ENCODE data around the gene RIOX2. TPM values are rescaled to one million over a fixed set of nuclear protein-coding genes. Genes with fewer than 3 reads are reported as not detected.
A peak's percentile ranks its signal among the peaks of the same experiment; 100 is the strongest.

RIOX2 gene
- total and polyA plus RNA-seq, 2 of the 13 experiments (the other 11 are each of a cell fraction or from before 2014, with no cell fraction given): 19.9 to 43.3 TPM

DNA sequence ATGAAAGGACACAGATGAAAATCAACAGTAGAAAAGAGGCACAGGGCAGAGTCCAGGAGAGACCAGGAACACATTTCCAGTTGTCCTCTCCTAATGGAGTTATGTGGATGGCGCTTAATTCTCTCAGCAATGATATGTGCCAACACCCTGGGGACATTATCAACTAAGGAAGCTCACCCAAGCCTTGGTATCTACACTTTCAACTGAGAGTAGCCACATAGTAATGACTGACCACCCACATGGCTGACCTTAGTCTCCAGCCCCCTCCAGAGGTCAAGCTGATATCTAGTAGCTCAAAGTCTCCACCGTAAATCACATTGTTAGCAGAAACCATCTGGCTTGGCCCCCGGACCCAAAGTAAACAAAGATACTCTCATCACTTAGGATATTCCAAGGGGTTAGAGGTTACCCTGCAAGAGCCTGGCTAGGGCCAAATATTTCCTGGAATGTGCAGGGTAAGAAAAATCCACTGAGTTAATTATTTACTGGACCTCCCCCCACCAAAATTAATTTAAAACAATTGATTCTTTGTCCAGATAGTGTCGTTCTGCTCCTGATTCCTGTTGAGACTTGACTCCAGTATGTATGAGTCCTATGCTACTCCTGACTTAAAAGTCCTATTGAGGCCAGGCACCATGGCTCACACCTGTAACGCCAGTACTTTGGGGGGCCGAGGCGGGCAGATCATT, 38.1 kb upstream of the RIOX2 start (continued):
- no peak for TF ChIP-seq NFYB (CRISPR knock-in tag; IDR thresholded peaks at IDR 0.05)
- no peak; the same call in 1 of the 2 replicates for TF ChIP-seq ZNF552 (CRISPR knock-in tag; IDR thresholded peaks at IDR 0.05; ENCODE audit: borderline replicate concordance)
- TF ChIP-seq NFIC (IDR thresholded peaks at IDR 0.05; ENCODE audit: low read length): peak; percentile 86
- TF ChIP-seq RBFOX2 (IDR thresholded peaks at IDR 0.05; ENCODE audit: low read depth, low read length): no peak
- TF ChIP-seq RARA (CRISPR knock-in tag; IDR thresholded peaks at IDR 0.05): peak; percentile 58
- TF ChIP-seq ZSCAN12 (CRISPR knock-in tag; IDR thresholded peaks at IDR 0.05): no peak
- no peak for TF ChIP-seq ZNF143 (CRISPR knock-in tag; IDR thresholded peaks at IDR 0.05)
- TF ChIP-seq ZNF614 (CRISPR knock-in tag; IDR thresholded peaks at IDR 0.05; ENCODE audit: borderline replicate concordance): peak; percentile 54; the same call in 1 of the 2 replicates
- TF ChIP-seq ZNF569 (CRISPR knock-in tag; IDR thresholded peaks at IDR 0.05; ENCODE audit: borderline replicate concordance): no peak
- TF ChIP-seq HMGXB4 (CRISPR knock-in tag; IDR thresholded peaks at IDR 0.05; ENCODE audit: borderline replicate concordance in 1 of 2, low read depth in 1 of 2): peak in 1 of 2 experiments; percentile 56; a peak in 1 of 4 replicates
- TF ChIP-seq ZNF136 (CRISPR knock-in tag; IDR thresholded peaks at IDR 0.05; ENCODE audit: low read depth): no peak
- no peak; the same call in 1 of the 2 replicates for TF ChIP-seq ZNF564 (CRISPR knock-in tag; IDR thresholded peaks at IDR 0.05)
- TF ChIP-seq, protein P1, sequence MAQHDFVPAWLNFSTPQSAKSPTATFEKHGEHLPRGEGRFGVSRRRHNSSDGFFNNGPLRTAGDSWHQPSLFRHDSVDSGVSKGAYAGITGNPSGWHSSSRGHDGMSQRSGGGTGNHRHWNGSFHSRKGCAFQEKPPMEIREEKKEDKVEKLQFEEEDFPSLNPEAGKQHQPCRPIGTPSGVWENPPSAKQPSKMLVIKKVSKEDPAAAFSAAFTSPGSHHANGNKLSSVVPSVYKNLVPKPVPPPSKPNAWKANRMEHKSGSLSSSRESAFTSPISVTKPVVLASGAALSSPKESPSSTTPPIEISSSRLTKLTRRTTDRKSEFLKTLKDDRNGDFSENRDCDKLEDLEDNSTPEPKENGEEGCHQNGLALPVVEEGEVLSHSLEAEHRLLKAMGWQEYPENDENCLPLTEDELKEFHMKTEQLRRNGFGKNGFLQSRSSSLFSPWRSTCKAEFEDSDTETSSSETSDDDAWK (CRISPR knock-in tag; IDR thresholded peaks at IDR 0.05): no peak
- TF ChIP-seq CREB1 (IDR thresholded peaks at IDR 0.05): no peak
- TF ChIP-seq CREB1 (CRISPR knock-in tag; IDR thresholded peaks at IDR 0.05): 0 out of 2 replicates have a peak, but pooled peaks have one; percentile 14
- TF ChIP-seq MYPOP (CRISPR knock-in tag; IDR thresholded peaks at IDR 0.05): peak; percentile 46; the same call in 1 of the 2 replicates
- no peak for TF ChIP-seq PAF1 (CRISPR knock-in tag; IDR thresholded peaks at IDR 0.05)
- TF ChIP-seq JUNB (CRISPR knock-in tag; IDR thresholded peaks at IDR 0.05; ENCODE audit: borderline replicate concordance): no peak
- TF ChIP-seq ZNF431 (CRISPR knock-in tag; IDR thresholded peaks at IDR 0.05; ENCODE audit: borderline replicate concordance, low read depth): no peak
- no peak for TF ChIP-seq ZNF570 (CRISPR knock-in tag; IDR thresholded peaks at IDR 0.05; ENCODE audit: borderline replicate concordance)
- TF ChIP-seq SRSF4 (IDR thresholded peaks at IDR 0.05; ENCODE audit: low read depth, low read length, poor library complexity, severe bottlenecking): no peak
- TF ChIP-seq NFKBIZ (CRISPR knock-in tag; IDR thresholded peaks at IDR 0.05): no peak; the same call in 1 of the 2 replicates
- TF ChIP-seq SMAD1 (CRISPR knock-in tag; IDR thresholded peaks at IDR 0.05; ENCODE audit: borderline replicate concordance, low read depth): no peak
- TF ChIP-seq ZNF780A (CRISPR knock-in tag; IDR thresholded peaks at IDR 0.05): no peak
- no peak for TF ChIP-seq ZFYVE20 (CRISPR knock-in tag; IDR thresholded peaks at IDR 0.05; ENCODE audit: borderline replicate concordance, low read depth)
- no peak for TF ChIP-seq FOXM1 (CRISPR knock-in tag; IDR thresholded peaks at IDR 0.05)
- no peak for TF ChIP-seq ZNF589 (CRISPR knock-in tag; conservative IDR thresholded peaks at IDR 0.05)
- TF ChIP-seq RFX5 (IDR thresholded peaks at IDR 0.05; ENCODE audit: low read depth, low read length): no peak

Measured in HepG2 (cell line).